Fibroblast of peridontal ligament (primary cell): ENCODE results near the gene FALEC.
A peak's percentile ranks its signal among the peaks of the same experiment; 100 is the strongest.

Source experiments
- DNase-seq: peaks from one replicate; pipeline ENCODE4 v3.0.0-alpha.2; 2010; ENCODE audit errors: extremely low read depth

The FALEC gene

DNA sequence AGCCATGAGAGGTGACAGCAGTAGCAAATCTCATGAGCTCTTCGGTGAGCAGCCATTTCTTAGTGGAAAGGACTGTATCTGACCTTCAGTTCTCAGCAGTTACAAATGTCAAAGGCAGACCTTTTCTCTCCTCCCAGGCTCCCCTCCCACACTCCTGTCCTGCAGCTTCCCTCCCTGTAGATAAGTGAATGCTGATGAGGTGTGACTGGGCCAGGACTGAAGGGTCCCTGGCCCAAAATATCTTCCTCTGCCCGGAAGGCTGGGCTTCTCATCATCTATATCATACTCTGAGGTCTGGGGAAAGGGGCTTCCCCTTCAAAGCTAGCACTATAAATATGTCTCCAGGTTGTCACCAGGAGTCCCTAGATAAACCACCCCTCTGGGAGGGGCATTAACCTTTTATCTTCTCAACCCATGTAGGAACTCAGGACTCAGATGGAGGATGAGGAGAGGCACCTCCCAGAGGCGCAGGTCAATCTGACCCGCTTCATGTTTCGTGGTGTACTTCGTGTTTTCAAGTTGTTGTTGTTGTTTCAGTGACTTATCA, 30.0 kb downstream of the FALEC start:
- no peak for DNase-seq

GRCh38 chr1:150546294-150546937, 30.9 kb downstream of the FALEC start:
- DNase-seq: no peak

GRCh38 chr1:150548324-150548631, 32.7 kb downstream of the FALEC start:
- no peak for DNase-seq

DNA sequence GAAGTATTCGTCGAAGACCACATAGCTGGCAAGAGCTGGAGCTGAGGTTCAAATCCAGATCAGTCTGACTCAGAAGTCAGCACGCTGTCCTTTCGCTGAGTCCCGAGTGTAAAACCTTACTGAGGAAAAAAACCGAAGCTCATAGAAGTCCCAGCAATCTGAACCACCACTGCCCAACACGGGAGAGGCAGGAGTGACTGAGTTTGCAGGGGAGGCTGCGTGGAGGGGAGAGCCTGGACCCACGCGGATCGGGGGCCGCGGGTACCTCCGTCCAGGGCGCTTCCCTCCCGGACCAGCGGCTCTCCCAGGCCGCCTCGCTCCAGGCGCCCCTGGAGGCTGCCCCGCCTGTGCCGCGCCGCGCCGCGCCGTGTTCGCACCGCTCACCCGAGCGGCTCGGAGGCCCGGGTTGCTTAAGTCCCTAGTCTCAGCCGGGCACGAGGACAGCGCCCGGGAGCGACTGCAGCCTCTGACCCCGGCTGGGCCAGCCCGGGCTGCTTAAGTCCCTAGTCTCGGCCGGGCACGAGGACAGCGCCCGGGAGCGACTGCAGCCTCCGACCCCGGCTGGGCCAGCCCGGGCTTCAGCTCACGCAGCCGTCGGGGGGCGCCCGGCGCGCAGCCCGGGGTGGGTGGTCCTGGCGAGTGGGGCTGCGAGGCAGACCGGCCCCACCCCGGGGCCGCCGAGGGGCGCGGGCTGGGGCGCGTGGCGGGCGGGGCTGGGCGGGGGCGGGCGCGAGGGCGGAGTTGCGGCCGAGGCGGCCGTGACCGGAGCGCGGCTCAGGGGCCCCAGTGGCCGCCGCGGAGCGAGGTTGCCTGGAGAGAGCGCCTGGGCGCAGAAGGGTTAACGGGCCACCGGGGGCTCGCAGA, 33.3 kb downstream of the FALEC start, which contains the start of gene ADAMTSL4:
TSS of gene ADAMTSL4 (plus strand) at position 777 of the 864 bp plus-strand sequence. CDS start 2,881 bp downstream, outside the sequence.
- DNase-seq: peak; percentile 69

DNA sequence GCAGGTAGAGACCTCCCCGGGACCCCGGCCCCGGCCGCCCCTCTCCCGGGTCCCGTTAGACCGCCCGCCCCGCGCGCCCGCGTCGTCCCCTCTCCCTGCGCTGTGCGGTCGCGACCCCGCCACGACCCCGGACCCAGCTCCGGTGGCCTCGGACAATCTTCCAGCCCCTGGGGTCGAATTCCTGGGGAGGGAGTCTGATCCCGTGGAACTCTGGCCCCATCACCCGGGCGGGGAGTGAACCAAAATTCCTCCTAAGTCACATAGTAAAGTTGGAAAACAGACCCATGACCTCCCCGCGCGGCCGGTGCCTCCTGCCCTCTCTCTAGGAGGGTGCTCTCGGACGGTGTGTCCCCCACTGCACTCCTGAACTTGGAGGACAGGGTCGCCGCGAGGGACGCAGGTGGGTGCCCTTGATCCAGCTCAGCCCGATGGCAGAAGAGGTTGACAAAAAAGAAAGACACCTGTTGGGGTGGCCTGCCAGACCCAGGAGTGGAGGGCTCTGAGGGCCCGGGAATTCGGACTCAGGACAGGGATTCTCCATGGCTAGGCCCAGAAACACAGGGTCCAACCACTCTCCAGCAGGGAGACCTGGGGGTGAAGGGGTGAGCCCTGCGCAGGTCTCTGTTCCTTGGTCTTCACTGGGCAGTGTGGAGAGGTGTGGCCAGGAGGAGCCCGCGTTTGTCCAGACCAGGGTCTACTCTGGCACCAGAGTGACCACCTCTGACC, 34.1 kb downstream of the FALEC start:
- DNase-seq: no peak

GRCh38 chr1:150550222-150551050, 34.9 kb downstream of the FALEC start:
- no peak for DNase-seq

DNA sequence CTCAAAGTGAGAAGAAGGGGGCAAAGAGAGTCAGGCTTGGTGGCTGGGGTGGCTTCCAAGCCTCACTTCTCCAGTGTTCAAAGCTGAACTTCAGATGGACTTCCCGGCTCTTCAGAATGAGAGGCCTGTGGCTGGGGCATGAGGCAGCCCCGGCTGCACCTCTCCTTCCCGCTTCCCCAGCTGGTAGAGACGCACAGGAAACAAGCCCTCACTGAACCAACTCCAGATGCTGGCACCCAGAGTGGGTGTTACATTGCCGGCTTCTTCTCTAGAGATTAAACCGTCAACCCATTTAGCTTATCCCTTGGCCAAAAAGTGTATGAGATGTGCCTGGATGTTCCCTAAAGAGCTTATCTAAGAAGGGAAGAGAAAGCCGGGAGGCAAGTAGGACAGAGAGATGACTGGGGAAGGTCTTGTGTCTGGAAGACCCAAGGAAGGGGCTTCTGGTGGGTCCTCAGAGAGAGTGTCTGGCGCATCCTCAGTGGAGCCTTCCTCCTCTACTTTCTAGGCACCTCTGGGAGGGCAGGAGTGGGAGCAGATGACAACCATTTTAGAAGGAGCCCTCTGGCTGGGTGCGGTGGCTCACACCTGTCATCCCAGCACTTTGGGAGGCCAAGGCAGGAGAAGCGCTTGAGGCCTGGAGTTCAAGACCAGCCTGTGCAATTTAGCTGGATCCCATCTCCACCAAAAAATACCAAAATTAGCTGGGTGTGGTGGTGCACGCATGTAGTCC, 35.7 kb downstream of the FALEC start:
- no peak for DNase-seq

- no peak for DNase-seq
Measured at GRCh38 chr1:150551784-150552127, 36.2 kb downstream of the FALEC start.

DNA sequence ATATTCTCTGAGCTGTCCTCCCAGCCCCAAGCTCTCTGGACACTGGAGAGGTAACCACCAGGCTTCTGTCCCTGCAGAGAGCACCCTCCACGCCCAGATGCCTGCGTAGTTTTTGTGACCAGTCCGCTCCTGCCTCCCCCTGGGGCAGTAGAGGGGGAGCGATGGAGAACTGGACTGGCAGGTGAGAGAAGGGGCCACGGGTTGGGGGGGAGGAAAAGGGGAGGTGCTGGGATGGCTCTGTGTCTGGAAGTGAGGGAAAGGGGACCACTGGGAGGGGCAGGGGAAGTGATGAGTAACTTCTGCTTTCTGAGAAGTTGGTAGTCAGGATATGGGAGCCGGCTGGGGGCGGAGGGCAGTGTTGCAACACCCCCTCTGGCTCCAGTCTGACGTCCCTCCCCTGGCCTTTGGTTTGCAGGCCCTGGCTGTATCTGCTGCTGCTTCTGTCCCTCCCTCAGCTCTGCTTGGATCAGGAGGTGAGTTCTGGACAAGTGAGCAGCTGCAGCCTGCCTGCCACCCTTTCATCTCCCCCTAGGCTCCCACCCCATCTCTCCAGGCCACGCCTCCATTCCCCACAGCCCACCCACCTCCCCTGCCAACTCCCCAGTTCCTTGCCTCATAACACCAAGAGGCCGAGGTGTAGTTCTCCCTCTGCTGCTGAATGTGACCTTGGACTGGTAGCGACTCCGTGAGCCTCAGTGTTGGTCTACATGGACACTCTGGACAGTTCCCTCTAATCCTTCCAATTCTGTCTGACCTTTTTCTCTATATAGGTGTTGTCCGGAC, 36.8 kb downstream of the FALEC start:
- peak; percentile 87 for DNase-seq

GRCh38 chr1:150552911-150553289, 37.3 kb downstream of the FALEC start:
- no peak for DNase-seq

GRCh38 chr1:150553392-150554085, 38.0 kb downstream of the FALEC start:
- DNase-seq: no peak

GRCh38 chr1:150554086-150554452, 38.5 kb downstream of the FALEC start:
- no peak for DNase-seq

DNA sequence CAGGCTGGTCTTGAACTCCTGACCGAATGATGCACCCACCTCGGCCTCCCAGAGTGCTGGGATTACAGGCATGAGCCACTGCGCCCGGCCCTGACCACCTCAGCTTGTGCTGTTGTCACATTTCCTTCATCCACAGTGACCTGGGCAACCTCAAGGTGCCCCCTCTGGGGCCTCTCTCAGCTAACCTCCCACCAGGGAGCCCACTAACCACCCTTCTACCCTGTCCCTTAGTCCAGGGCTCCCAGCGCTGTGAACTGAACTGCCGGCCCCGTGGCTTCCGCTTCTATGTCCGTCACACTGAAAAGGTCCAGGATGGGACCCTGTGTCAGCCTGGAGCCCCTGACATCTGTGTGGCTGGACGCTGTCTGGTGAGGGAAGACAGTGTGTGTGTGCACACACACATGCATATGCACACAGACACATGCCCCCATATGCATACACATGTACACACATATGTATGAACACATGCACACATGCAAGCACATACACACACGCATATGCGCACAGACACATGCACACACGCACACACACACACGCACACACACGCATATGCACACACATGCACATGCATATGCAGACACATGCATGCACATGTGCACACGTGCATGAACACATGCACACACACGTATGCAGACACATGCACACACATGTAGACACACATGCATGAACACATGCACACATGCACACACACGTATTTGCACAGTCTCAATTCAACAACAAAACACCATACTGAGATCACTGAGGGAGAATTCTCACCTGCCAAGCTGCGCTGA, 39.8 kb downstream of the FALEC start:
- DNase-seq: no peak

- DNase-seq: no peak
Measured at GRCh38 chr1:150555971-150556865, 40.7 kb downstream of the FALEC start.

GRCh38 chr1:150557065-150557600, 41.6 kb downstream of the FALEC start:
- DNase-seq: no peak

- DNase-seq: no peak
Measured at GRCh38 chr1:150557813-150558212, 42.3 kb downstream of the FALEC start.

GRCh38 chr1:150558303-150558704, 42.8 kb downstream of the FALEC start:
- DNase-seq: no peak
